Adrenal gland (tissue), 5 donors: ENCODE measurements around the gene CIB4.

Experiments used
- POLR2A ChIP-seq, 2 donors: fragments of 450-650 bp; IDR thresholded peaks; one replicate each; pipeline ENCODE4 v1.6.1; 2017; ENCODE audit warnings: antibody characterized with exemption in 2 of 2, mild to moderate bottlenecking in 2 of 2, moderate library complexity in 1 of 2
- TF ChIP-seq, protein P1 (sequence below), 6 experiments: fragments of 450-650 bp in 4 of 6; fragments of 200-600 bp in 2 of 6; sonication (generic) in 1 of 6; IDR thresholded peaks; 1 replicate in 5 of 6; 2 replicates in 1 of 6; pipeline versions ENCODE4 v1.5.1 to v1.8.0; 2016 to 2021; ENCODE audit warnings: antibody characterized with exemption in 6 of 6, mild to moderate bottlenecking in 2 of 6, moderate library complexity in 1 of 6
- donor health status: DM: no; HTN: no; CAD: no.

DNA sequence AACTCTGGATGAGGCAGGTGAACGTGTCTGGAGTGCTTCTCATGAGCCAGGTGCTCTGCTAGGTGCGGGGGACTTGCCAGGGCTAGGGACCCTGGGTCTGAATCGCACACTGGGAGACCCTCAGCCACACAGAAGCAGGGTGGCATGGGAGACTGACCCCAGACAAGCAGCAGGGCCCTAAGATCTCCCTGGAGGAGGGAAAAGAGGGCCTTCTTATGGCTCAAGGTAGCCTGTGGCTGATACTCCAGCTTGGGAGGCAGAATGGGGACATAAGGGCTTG is 12.8 kb upstream of the CIB4 start:
- TF ChIP-seq, protein P1, sequence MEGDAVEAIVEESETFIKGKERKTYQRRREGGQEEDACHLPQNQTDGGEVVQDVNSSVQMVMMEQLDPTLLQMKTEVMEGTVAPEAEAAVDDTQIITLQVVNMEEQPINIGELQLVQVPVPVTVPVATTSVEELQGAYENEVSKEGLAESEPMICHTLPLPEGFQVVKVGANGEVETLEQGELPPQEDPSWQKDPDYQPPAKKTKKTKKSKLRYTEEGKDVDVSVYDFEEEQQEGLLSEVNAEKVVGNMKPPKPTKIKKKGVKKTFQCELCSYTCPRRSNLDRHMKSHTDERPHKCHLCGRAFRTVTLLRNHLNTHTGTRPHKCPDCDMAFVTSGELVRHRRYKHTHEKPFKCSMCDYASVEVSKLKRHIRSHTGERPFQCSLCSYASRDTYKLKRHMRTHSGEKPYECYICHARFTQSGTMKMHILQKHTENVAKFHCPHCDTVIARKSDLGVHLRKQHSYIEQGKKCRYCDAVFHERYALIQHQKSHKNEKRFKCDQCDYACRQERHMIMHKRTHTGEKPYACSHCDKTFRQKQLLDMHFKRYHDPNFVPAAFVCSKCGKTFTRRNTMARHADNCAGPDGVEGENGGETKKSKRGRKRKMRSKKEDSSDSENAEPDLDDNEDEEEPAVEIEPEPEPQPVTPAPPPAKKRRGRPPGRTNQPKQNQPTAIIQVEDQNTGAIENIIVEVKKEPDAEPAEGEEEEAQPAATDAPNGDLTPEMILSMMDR (IDR thresholded peaks at IDR 0.05), result no peak
- no peak for TF ChIP-seq POLR2A (IDR thresholded peaks at IDR 0.05)
